Gastrocnemius medialis (tissue), 4 donors: ENCODE data around the gene NUP214.
"Not testable (repeated sequence)": the region's sequence is repeated elsewhere in the genome, so short reads cannot be mapped to it uniquely, and the experiment has no call there.

Experiments used
- CTCF ChIP-seq, 5 experiments: fragments of 450-650 bp in 3 of 5; fragments of 200-600 bp in 2 of 5; sonication (generic) in 2 of 5; IDR thresholded peaks in 4 of 5; conservative IDR thresholded peaks in 1 of 5; 1 replicate in 4 of 5; 2 replicates in 1 of 5; pipeline ENCODE4 v1.5.1; 2016 to 2019; ENCODE audit warnings: antibody characterized with exemption in 5 of 5, mild to moderate bottlenecking in 3 of 5, moderate library complexity in 3 of 5
- POLR2A ChIP-seq, 2 donors: fragments of 450-650 bp; IDR thresholded peaks; one replicate each; pipeline ENCODE4 v1.6.1; 2017; ENCODE audit warnings: antibody characterized with exemption in 2 of 2, mild to moderate bottlenecking in 2 of 2, moderate library complexity in 2 of 2

GRCh38 chr9:131263033-131263343 is 137.6 kb downstream of the NUP214 start:
- not testable (repeated sequence) for TF ChIP-seq CTCF (IDR thresholded peaks at IDR 0.05 in 4 of 5, conservative IDR thresholded peaks at IDR 0.05 in 1 of 5); POLR2A (IDR thresholded peaks at IDR 0.05)
